Liver (tissue), 9 donors: ENCODE data around the gene TCEA3. TPM values are rescaled to one million over a fixed set of nuclear protein-coding genes. Genes with fewer than 3 reads are reported as not detected.

Experiments used
- DNase-seq: peaks from one replicate; pipeline ENCODE4 v3.0.0-alpha.2; 2017; ENCODE audit warnings: low spot score
- H3K27ac ChIP-seq, 2 donors: one replicate each; pipeline ENCODE4 v1.7.0; 2013; ENCODE audit warnings: inconsistent platforms in 2 of 2, low read length in 2 of 2, control low read depth in 1 of 2, low read depth in 1 of 2, mild to moderate bottlenecking in 1 of 2
- H3K27me3 ChIP-seq, 4 donors: one replicate each; pipeline versions ENCODE4 v1.6.1 to v1.7.0; 2013; ENCODE audit warnings: low read length in 3 of 4, inconsistent platforms in 1 of 4, mild to moderate bottlenecking in 1 of 4, moderate library complexity in 1 of 4; ENCODE audit not compliant: control insufficient read depth in 4 of 4, insufficient read depth in 4 of 4
- H3K36me3 ChIP-seq, 4 donors: one replicate each; pipeline versions ENCODE4 v1.6.1 to v1.7.0; 2013; ENCODE audit warnings: low read length in 3 of 4, mild to moderate bottlenecking in 3 of 4, low read depth in 1 of 4, moderate library complexity in 1 of 4; ENCODE audit not compliant: control insufficient read depth in 4 of 4, insufficient read depth in 3 of 4
- H3K4me1 ChIP-seq, 4 donors: one replicate each; pipeline versions ENCODE4 v1.6.1 to v1.7.0; 2013; ENCODE audit warnings: low read length in 3 of 4, mild to moderate bottlenecking in 3 of 4, moderate library complexity in 1 of 4; ENCODE audit not compliant: control insufficient read depth in 4 of 4, insufficient read depth in 4 of 4
- H3K4me3 ChIP-seq, 3 donors: one replicate each; pipeline versions ENCODE4 v1.6.1 to v1.7.0; 2013; ENCODE audit warnings: low read length in 3 of 3, control low read depth in 1 of 3, low read depth in 1 of 3, mild to moderate bottlenecking in 1 of 3
- H3K9ac ChIP-seq, 2 donors: one replicate each; pipeline ENCODE4 v1.7.0; 2013; ENCODE audit warnings: low read length in 2 of 2, mild to moderate bottlenecking in 2 of 2, moderate library complexity in 2 of 2, control low read depth in 1 of 2, low read depth in 1 of 2
- H3K9me3 ChIP-seq, 4 donors: one replicate each; pipeline versions ENCODE4 v1.6.1 to v1.7.0; 2013; ENCODE audit warnings: low read length in 3 of 4; ENCODE audit not compliant: control insufficient read depth in 4 of 4
- ATF3 ChIP-seq: IDR thresholded peaks from 2 replicates; pipeline ENCODE4 v1.6.1; 2016; ENCODE audit warnings: antibody characterized with exemption
- EGR1 ChIP-seq, 2 donors: IDR thresholded peaks; 2 replicates each; pipeline ENCODE4 v1.6.1; 2016 to 2018; ENCODE audit warnings: antibody characterized with exemption in 2 of 2, low read depth in 2 of 2
- GABPA ChIP-seq, 2 donors: IDR thresholded peaks in 1 of 2; conservative IDR thresholded peaks in 1 of 2; 2 replicates each; pipeline ENCODE4 v1.6.1; 2016; ENCODE audit warnings: antibody characterized with exemption in 2 of 2, mild to moderate bottlenecking in 1 of 2, moderate library complexity in 1 of 2
- HNF4A ChIP-seq, 2 donors: conservative IDR thresholded peaks; 2 replicates each; pipeline ENCODE4 v1.6.1; 2016; ENCODE audit warnings: antibody characterized with exemption in 2 of 2, mild to moderate bottlenecking in 2 of 2
- HNF4G ChIP-seq: IDR thresholded peaks from 2 replicates; pipeline ENCODE4 v1.6.1; 2016; ENCODE audit warnings: antibody characterized with exemption
- JUND ChIP-seq, 2 donors: IDR thresholded peaks; 2 replicates each; pipeline ENCODE4 v1.6.1; 2016; ENCODE audit warnings: antibody characterized with exemption in 2 of 2
- MAX ChIP-seq: IDR thresholded peaks from 2 replicates; pipeline ENCODE4 v1.6.1; 2016; ENCODE audit warnings: antibody characterized with exemption
- RXRA ChIP-seq, 2 donors: IDR thresholded peaks; 2 replicates each; pipeline ENCODE4 v1.6.1; 2017 to 2018; ENCODE audit warnings: antibody characterized with exemption in 2 of 2, mild to moderate bottlenecking in 1 of 2
- SP1 ChIP-seq: IDR thresholded peaks from 2 replicates; pipeline ENCODE4 v1.6.1; 2018; ENCODE audit warnings: antibody characterized with exemption, mild to moderate bottlenecking
- TAF1 ChIP-seq: conservative IDR thresholded peaks from 2 replicates; pipeline ENCODE4 v1.6.1; 2016; ENCODE audit warnings: antibody characterized with exemption, mild to moderate bottlenecking
- YY1 ChIP-seq: IDR thresholded peaks from 2 replicates; pipeline ENCODE4 v1.6.1; 2016; ENCODE audit warnings: antibody characterized with exemption, mild to moderate bottlenecking
- ZBTB33 ChIP-seq: IDR thresholded peaks from 2 replicates; pipeline ENCODE4 v1.6.1; 2016; ENCODE audit warnings: antibody characterized with exemption
- WGBS: extraction: QIAGEN DNeasy Blood & Tissue Kit; methylation state at CpG from one replicate; pipeline ENCODE4 v1.1.7; 2013; 5-methylcytosine and 5-hydroxymethylcytosine counted together
- polyA plus RNA-seq, 2 donors: library from polyadenylated mRNA; stranded (reverse) in 1 of 2; unstranded in 1 of 2; fragments of 200-250 nt in 1 of 2; fragments of >200 nt in 1 of 2; fragmentation: Nextera tagmentation in 1 of 2; extraction: Ambion mirVana in 1 of 2; gene quantifications; one replicate each; pipeline versions ENCODE4 v1.2.1 to v1.2.3, GENCODE V29; 2013 to 2015
- total RNA-seq, 2 donors: library from RNA; depleted of rRNA; stranded (reverse); fragments of >200 nt; gene quantifications; one replicate each; pipeline ENCODE4 v1.2.3, GENCODE V29; 2014
- donor health status: healthy.
- donor health status: healthy.
- donor health status: healthy.
- donor health status: healthy.
- donor health status: healthy.

TCEA3 gene
- total and polyA plus RNA-seq, 4 donors: 29.6 to 142 (median 47.6) TPM

GRCh38 chr1:23339632-23340031, 84.9 kb downstream of the TCEA3 start:
- Histone ChIP-seq H3K27ac (no peak overlapping the region), H3K36me3 (peaks cover 2 to 21% (median 7%) of the 10 kb centered on the region in 4 donors), H3K27me3 (no peaks in the 10 kb centered on the region), H3K9ac (no peak overlapping the region), H3K4me1 (peaks cover 0 to 43% (median 31%) of the 10 kb centered on the region in 4 donors), H3K9me3 (no peaks in the 10 kb centered on the region), H3K4me3 (no peak overlapping the region)
- WGBS: 82% methylated on average over 4 of the region's 4 CpGs
- TF ChIP-seq YY1 (no peak), MAX (no peak), GABPA (IDR thresholded peaks at IDR 0.05 in 1 of 2, conservative IDR thresholded peaks at IDR 0.05 in 1 of 2) (no peak), JUND (IDR thresholded peaks at IDR 0.05) (no peak), TAF1 (no peak), ZBTB33 (no peak)
- no peak for DNase-seq

GRCh38 chr1:23337869-23338268, 86.7 kb downstream of the TCEA3 start:
- H3K27me3 ChIP-seq: no peaks in the 10 kb centered on the region
- DNase-seq: no peak
- TF ChIP-seq GABPA (IDR thresholded peaks at IDR 0.05 in 1 of 2, conservative IDR thresholded peaks at IDR 0.05 in 1 of 2) (no peak), HNF4G (no peak), SP1 (no peak), ATF3 (no peak), YY1 (no peak), TAF1 (no peak), EGR1 (IDR thresholded peaks at IDR 0.05; ENCODE audit: low read depth in 2 of 2) (no peak)
- peaks cover 0 to 38% (median 29%) of the 10 kb centered on the region in 4 donors for H3K4me1 ChIP-seq
- H3K36me3 ChIP-seq: peaks cover 2 to 32% (median 16%) of the 10 kb centered on the region in 4 donors
- H3K4me3 ChIP-seq: no peak overlapping the region
- H3K27ac ChIP-seq: no peak overlapping the region
- 83% methylated on average over 2 of the region's 2 CpGs for WGBS
- H3K9ac ChIP-seq: no peak overlapping the region
- H3K9me3 ChIP-seq: no peaks in the 10 kb centered on the region

GRCh38 chr1:23331713-23332112, 92.8 kb downstream of the TCEA3 start:
- DNase-seq: no peak
- Histone ChIP-seq H3K4me3 (no peak overlapping the region), H3K27me3 (no peaks in the 10 kb centered on the region), H3K9me3 (no peaks in the 10 kb centered on the region), H3K4me1 (peaks cover 2 to 17% (median 14%) of the 10 kb centered on the region in 4 donors), H3K9ac (no peak overlapping the region), H3K27ac (peak overlapping the region in 1 of 2 donors; percentile 59), H3K36me3 (peaks cover 7 to 43% (median 35%) of the 10 kb centered on the region in 4 donors)
- no peak for TF ChIP-seq HNF4G
- peak; percentile 42 for TF ChIP-seq SP1
- TF ChIP-seq ATF3: no peak
- TF ChIP-seq RXRA (IDR thresholded peaks at IDR 0.05): peak; percentile 55 to 74
- peak in 1 of 2 donors; percentile 19 for TF ChIP-seq HNF4A (conservative IDR thresholded peaks at IDR 0.05)
- WGBS: 49% methylated on average over 8 of the region's 8 CpGs

Other genes starting within 250 kb of the TCEA3 start
- gene HTR1D, start 207.2 kb downstream of the TCEA3 start, total RNA-seq: under 1 TPM in 1 of 2 donors, not detected in 1; 0.05 TPM
- not detected for gene HTR1D, start 207.2 kb downstream of the TCEA3 start, polyA plus RNA-seq
- 10 to 100 TPM; 42.2 to 57.0 TPM for gene HNRNPR, start 80.5 kb downstream of the TCEA3 start, total RNA-seq
- 10 to 100 TPM; 31.2 to 34.6 TPM for gene HNRNPR, start 80.5 kb downstream of the TCEA3 start, polyA plus RNA-seq
- gene ZNF436, start 54.9 kb downstream of the TCEA3 start, total RNA-seq: 1 to 10 TPM; 5.4 to 8.0 TPM
- gene ZNF436, start 54.9 kb downstream of the TCEA3 start, polyA plus RNA-seq: 1 to 10 TPM; 1.3 to 2.1 TPM
- 10 to 100 TPM; 20.9 to 25.9 TPM for gene ASAP3, start 59.4 kb upstream of the TCEA3 start, total RNA-seq
- gene ASAP3, start 59.4 kb upstream of the TCEA3 start, polyA plus RNA-seq: 10 to 100 TPM in 1 of 2 donors, 1 to 10 TPM in 1; 8.3 to 12.5 TPM
- 10 to 100 TPM in 1 of 2 donors, under 1 TPM in 1; 0.08 to 79.9 TPM for gene E2F2, start 106.5 kb upstream of the TCEA3 start, total RNA-seq
- under 1 TPM; 0.36 to 0.53 TPM for gene E2F2, start 106.5 kb upstream of the TCEA3 start, polyA plus RNA-seq
- gene ID3, start 134.8 kb upstream of the TCEA3 start, total RNA-seq: 10 to 100 TPM; 21.6 to 38.6 TPM
- gene ID3, start 134.8 kb upstream of the TCEA3 start, polyA plus RNA-seq: 10 to 100 TPM; 37.3 to 42.6 TPM